ENCODE data around the gene BTG4.
A peak's percentile ranks its signal among the peaks of the same experiment; 100 is the strongest.

Gene BTG4

DNA sequence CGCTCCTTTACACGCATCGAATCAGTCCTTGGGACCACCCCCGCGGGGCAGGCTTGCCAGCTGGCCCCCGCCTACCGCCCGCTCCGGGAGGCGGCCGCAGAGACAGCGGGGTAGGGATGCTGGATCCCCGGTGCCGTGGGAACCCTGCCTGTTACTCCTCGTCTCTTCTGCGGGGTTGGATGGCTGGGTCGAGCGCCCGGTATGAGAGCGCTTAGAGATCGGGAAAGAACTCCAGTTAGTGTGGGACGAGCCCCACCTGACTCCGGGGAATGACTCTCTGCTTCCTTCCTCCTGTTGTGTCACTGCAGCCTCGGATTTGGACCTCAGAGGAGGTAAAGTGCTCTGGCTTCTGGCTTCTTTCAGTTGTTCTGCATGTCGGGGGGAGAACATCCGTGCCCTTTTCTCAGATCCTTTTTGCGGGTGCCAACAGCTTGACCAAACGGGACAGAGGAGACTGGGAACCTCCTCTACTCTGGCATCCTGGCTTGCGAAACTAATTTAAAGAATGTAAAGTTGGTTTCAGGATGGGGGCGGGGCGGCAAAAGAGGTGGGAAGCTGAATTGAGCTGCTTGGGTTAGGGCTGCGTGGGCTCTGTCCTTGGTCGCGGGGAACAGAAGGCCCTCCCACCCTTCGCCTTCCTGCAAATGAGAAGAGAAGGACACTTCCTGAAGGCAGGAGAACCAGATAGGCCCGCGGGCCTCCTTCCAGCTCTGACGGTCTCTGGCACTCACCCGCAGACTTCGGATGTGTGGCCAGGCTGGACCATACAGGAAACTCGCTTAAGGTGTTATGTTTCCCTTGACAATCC is 29.3 kb upstream of the BTG4 start:
- peaks cover 3% of the 10 kb centered on the region for H3K9me3 Mint-ChIP-seq
- H3K4me1 Mint-ChIP-seq (ENCODE audit: low read depth), result peaks cover 27% of the 10 kb centered on the region
- peak overlapping the region; percentile 76 for H3K4me3 Mint-ChIP-seq
- H3K27ac Mint-ChIP-seq, result no peak overlapping the region
- H3K27me3 Mint-ChIP-seq (ENCODE audit: low read depth), result peaks cover 74% of the 10 kb centered on the region
- H3K36me3 Mint-ChIP-seq (ENCODE audit: low read depth), result peaks cover 2% of the 10 kb centered on the region

DNA sequence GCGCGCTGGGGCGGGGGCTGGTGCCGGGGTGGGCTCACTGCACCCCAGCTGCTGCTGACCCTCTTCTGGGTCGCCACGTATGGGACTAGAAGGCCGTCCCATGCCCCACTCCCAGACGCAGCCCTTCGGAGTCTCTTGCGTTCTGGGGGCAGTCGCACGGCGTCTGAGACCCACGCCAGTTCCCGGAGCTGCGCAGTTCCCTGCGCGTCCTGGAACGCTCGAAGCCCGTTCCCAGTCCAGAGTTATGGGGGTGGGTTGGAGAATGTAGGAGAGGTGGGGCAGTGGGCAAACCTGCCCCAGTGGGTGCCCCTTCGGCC is 28.7 kb upstream of the BTG4 start:
- no peak overlapping the region for H3K27ac Mint-ChIP-seq
- peak overlapping the region; percentile 76 for H3K4me3 Mint-ChIP-seq
- peaks cover 73% of the 10 kb centered on the region for H3K27me3 Mint-ChIP-seq (ENCODE audit: low read depth)
- H3K9me3 Mint-ChIP-seq, result peaks cover 3% of the 10 kb centered on the region
- H3K4me1 Mint-ChIP-seq (ENCODE audit: low read depth), result peaks cover 28% of the 10 kb centered on the region
- H3K36me3 Mint-ChIP-seq (ENCODE audit: low read depth), result peaks cover 2% of the 10 kb centered on the region

DNA sequence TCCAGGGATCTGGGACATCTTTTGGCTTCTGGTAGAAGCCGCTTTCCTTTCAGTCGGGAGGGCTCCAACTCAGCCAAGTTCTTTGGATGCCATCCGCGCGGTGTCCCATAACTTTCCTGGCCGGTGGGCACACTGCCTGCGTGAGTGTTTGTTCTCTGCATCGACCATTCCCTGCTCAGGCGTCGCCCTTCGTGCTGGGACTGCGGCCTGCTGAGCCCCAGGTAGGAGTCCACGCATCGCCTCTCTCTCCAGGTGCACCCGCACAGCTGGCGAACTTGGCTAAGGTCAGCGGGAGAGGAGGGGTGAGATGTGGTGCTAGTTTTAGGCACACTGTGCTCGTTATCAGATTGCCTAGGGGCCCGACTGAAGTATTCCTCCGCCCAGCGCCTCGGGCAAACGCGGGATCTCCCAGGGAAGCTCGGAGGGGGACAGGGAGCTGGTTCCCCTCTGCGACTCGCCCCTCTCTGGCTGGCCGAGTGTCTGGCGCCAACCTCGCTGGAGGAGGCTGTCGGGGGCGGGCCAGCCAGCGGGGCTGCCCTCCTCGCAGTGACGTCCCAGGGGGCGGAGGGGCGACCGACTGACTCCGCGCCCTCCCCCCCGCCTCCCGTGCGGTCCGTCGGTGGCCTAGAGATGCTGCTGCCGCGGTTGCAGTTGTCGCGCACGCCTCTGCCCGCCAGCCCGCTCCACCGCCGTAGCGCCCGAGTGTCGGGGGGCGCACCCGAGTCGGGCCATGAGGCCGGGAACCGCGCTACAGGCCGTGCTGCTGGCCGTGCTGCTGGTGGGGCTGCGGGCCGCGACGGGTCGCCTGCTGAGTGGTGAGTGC is 28.1 kb upstream of the BTG4 start, which contains the start of gene LAYN:
TSS of gene LAYN (plus strand) at position 607 of the 823 bp plus-strand sequence. CDS start at position 731, 124 bp downstream.
- Mint-ChIP-seq H3K4me3 (peak within 1 kb of the TSS; percentile 76), H3K27ac (peak within 1 kb of the TSS; percentile 82), H3K9me3 (peaks cover 3% of the 10 kb centered on the region), H3K36me3 (ENCODE audit: low read depth) (peaks cover 2% of the 10 kb centered on the region), H3K27me3 (ENCODE audit: low read depth) (peaks cover 76% of the 10 kb centered on the region), H3K4me1 (ENCODE audit: low read depth) (peaks cover 28% of the 10 kb centered on the region)

DNA sequence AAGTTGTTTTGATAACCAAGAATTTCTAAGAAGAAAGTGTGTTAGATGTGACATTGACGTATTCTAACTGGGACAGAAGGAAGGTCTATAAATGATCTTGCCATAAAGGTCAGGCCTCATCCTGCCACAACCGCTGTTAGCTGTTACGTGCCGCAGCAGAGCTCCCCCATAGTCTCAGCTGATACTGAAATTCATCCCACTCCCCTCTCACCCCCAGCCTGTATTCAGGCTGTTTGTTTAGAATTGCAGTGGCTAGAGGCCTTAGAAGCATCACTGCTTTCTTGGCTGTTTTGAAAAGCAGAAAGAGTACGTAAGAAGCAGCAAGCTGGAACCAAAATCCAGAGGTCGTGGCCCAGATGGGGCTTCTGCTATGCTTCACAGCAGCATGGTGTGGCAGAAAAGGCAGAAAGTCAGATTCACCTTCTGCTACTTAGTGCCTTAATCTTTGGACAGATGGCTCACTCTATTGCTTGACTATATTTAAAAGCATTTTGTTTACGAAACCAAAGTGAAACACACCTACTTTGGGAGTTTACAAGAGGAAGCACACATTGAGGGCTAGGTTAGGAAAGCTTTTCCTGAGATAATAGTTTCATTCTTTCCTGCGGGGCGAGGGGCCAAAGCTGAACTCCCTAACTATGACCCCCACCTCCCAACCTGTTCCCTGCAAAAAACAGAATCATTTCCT is 27.4 kb upstream of the BTG4 start:
- Mint-ChIP-seq H3K4me1 (ENCODE audit: low read depth) (peaks cover 30% of the 10 kb centered on the region), H3K9me3 (peaks cover 3% of the 10 kb centered on the region), H3K36me3 (ENCODE audit: low read depth) (peaks cover 2% of the 10 kb centered on the region), H3K27me3 (ENCODE audit: low read depth) (peaks cover 79% of the 10 kb centered on the region), H3K4me3 (peak overlapping the region; percentile 48), H3K27ac (peak overlapping the region; percentile 82)

DNA sequence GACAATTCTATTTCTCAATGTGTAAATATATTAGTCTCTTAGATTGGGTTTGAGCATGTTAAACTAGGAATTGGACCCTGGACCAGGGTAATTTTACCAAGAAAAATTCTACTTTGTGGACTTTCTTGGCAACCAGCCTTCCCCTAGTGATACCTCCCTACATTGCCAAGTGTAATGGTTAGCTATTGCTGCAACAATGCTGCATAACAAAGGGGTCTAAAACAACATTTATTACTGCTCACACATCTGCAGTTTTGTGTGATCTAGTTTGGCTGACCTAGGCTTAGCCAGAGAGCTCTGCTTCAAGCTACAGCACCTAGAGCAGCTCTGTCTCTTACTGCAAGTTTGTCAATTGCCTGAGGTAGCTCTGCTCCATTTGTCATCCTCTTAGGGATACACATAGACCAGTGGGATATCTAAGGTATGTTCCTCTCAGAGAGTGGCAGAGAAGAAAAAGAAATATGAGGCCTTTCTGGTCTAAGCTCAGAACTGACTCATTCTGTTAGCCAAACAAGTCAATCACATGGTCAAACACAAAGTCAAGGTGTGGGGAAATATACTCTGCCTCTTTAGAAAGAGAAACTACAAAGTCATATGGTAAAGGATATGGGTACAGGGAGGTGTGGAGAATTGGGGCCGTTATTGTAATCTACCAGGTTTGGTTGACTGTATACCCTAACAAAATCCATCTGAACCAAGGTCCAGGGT is 26.4 kb upstream of the BTG4 start:
- Mint-ChIP-seq H3K27me3 (ENCODE audit: low read depth) (peaks cover 79% of the 10 kb centered on the region), H3K27ac (peak overlapping the region; percentile 82), H3K4me3 (peak overlapping the region; percentile 27), H3K36me3 (ENCODE audit: low read depth) (peaks cover 2% of the 10 kb centered on the region), H3K9me3 (peaks cover 3% of the 10 kb centered on the region), H3K4me1 (ENCODE audit: low read depth) (peaks cover 30% of the 10 kb centered on the region)

DNA sequence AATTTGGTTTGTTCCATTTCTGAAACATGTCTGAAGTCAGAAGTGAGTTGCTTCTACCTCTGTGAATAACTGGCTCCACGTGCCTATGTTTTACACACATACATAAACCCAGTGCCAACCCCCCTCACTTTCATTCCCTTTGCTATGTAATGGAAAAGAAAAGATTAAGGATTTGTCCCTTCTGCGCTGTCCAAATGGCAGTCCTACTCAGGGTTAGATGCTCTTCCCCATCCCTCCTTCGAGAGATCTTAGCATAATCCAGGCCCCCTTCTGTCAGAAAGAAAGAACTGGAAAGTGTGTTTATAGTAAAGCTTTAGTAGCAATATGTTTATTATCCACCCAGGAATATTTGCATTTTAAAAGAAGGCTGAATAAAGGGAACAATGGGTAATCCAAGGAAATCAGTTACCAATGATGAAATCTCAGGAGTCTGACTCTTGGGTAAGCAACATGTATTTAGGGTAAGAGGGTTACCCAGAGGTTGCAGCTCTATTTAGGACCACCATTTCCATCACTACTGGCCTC is 25.2 kb upstream of the BTG4 start:
- no peak overlapping the region for H3K27ac Mint-ChIP-seq
- H3K27me3 Mint-ChIP-seq (ENCODE audit: low read depth), result peaks cover 67% of the 10 kb centered on the region
- H3K4me1 Mint-ChIP-seq (ENCODE audit: low read depth), result peaks cover 27% of the 10 kb centered on the region
- peaks cover 2% of the 10 kb centered on the region for H3K36me3 Mint-ChIP-seq (ENCODE audit: low read depth)
- H3K4me3 Mint-ChIP-seq, result no peak overlapping the region
- peaks cover 3% of the 10 kb centered on the region for H3K9me3 Mint-ChIP-seq

DNA sequence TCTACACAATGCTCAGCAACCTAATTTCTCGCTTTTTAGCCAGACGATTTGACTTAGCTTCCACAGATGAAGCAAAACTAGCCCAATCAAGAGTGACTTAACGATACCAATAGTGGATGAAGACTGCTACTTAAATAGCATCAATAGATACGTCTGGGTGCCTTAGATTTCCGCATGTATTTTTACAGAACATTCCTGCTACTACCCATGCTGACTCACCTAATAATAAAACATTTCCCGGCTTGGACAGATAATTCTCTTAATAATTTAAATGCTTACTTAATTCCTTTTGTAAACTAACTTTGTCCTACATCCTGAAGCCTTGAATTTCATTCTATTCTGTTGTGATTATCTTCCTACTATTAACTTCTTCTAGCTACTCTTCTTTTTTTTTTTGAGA is 23.1 kb upstream of the BTG4 start:
- Mint-ChIP-seq H3K9me3 (peaks cover 3% of the 10 kb centered on the region), H3K27me3 (ENCODE audit: low read depth) (peaks cover 53% of the 10 kb centered on the region), H3K36me3 (ENCODE audit: low read depth) (no peaks in the 10 kb centered on the region), H3K4me1 (ENCODE audit: low read depth) (peaks cover 30% of the 10 kb centered on the region), H3K4me3 (no peak overlapping the region), H3K27ac (no peak overlapping the region)

DNA sequence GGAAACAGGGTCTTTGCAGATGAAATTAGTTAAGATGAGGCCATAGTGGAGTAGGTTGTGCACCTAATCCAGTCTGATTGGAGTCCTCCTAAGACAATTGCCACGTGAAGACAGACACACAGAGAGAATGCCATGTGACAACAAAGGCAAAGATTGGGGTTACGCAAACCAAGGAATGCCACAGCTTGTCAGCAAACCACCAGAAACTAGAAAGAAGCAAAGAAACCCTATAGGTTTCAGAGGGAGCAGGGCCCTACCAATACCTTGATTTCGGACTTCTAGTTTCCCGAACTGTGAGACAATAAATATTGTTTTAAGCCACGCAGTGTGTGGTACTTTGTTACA is 20.2 kb upstream of the BTG4 start:
- Mint-ChIP-seq H3K4me3 (no peak overlapping the region), H3K27ac (peak overlapping the region; percentile 81), H3K4me1 (ENCODE audit: low read depth) (peaks cover 27% of the 10 kb centered on the region), H3K27me3 (ENCODE audit: low read depth) (peaks cover 31% of the 10 kb centered on the region), H3K36me3 (ENCODE audit: low read depth) (no peaks in the 10 kb centered on the region), H3K9me3 (no peaks in the 10 kb centered on the region)

DNA sequence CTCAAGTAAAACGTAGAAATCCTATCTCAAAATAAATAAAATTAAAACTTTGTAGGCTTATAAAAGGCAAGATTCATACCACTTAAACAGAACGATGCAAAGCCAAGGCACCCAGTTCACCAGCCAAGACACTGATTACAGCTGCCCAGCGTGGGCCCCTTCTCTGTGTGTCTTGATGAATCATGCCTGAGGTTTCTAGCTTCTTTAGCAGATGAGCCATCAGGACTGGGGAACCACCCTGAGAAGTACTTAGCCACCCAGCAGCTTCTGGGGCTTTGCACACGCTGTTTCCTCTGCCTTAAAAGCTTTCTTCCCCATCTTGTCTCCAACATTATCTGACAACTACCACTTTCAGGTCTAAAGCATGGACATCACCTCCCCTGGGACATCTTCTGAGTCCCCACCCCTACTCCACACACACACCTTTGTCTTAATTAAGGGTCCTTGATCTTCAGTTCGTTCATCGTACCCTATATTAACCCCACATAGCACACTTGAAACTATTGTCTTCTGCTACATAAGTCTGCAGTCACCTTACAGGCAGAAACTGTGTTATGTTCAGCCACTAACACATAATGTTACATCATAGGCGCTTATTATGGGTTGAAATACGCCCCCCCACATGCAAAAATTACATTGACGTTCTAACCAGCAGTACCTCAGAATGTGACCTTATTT is 19.6 kb upstream of the BTG4 start:
- H3K36me3 Mint-ChIP-seq (ENCODE audit: low read depth), result no peaks in the 10 kb centered on the region
- peak overlapping the region; percentile 30 for H3K4me3 Mint-ChIP-seq
- H3K9me3 Mint-ChIP-seq, result no peaks in the 10 kb centered on the region
- peak overlapping the region; percentile 81 for H3K27ac Mint-ChIP-seq
- H3K4me1 Mint-ChIP-seq (ENCODE audit: low read depth), result peaks cover 29% of the 10 kb centered on the region
- H3K27me3 Mint-ChIP-seq (ENCODE audit: low read depth), result peaks cover 26% of the 10 kb centered on the region

DNA sequence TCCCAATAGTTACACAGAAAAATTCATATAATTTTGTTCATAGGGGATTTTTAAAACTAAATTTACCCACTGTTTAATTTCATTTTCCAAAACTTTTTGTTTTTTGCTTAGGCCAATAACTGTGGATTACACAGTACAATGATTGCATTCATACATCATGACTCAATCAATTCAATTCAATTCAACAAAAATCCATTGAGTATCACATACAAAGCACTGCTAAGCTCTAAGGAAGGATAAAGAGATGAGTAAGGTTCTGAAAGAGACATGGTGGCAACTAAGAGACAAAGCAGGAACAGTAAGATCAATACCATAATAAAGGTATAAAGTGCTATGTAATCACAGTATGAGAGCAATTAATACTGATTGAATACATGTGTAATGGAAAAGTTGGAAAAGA is 18.9 kb upstream of the BTG4 start:
- Mint-ChIP-seq H3K4me1 (ENCODE audit: low read depth) (peaks cover 32% of the 10 kb centered on the region), H3K9me3 (no peaks in the 10 kb centered on the region), H3K4me3 (no peak overlapping the region), H3K36me3 (ENCODE audit: low read depth) (no peaks in the 10 kb centered on the region), H3K27ac (no peak overlapping the region), H3K27me3 (ENCODE audit: low read depth) (peaks cover 20% of the 10 kb centered on the region)

DNA sequence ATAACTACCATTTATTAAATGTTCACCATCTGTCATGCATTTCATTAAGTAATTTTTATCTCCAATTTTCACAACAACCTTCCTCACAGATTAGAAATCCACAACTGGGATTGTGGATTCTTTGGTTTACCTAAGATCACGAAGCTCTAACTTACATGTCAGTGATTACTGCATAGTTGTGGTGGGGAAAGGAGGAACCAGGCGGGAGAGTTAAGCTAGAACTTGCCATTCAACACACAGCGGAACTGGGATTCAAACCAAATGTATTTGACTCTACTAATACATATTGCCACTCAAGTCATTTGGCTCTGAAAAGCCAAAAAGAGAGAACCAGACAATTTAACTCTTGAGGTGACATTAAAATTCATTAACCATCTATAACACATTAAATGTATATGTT is 17.9 kb upstream of the BTG4 start:
- Mint-ChIP-seq H3K4me3 (no peak overlapping the region), H3K4me1 (ENCODE audit: low read depth) (peaks cover 36% of the 10 kb centered on the region), H3K27ac (no peak overlapping the region), H3K27me3 (ENCODE audit: low read depth) (peaks cover 15% of the 10 kb centered on the region), H3K36me3 (ENCODE audit: low read depth) (no peaks in the 10 kb centered on the region), H3K9me3 (no peaks in the 10 kb centered on the region)

DNA sequence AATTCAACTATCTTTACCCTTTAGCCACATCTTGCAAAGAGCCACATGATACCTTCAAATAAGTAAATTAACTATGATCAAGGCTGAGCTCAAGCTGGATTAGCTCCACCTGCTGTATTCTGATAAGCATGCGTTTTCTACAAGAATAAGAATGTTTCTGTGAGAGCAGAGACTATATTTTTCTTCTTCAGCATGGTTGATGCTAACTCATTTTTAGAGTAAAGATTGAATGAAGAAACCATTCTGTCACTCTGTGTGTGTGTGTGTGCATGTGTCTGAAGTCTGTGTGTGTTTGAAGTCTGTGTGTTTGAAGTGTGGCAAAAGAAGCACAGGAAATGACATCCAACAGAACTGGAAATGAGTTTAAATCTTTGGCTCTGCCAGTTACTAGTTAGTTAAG is 16.4 kb upstream of the BTG4 start:
- no peaks in the 10 kb centered on the region for H3K27me3 Mint-ChIP-seq (ENCODE audit: low read depth)
- H3K27ac Mint-ChIP-seq, result peak overlapping the region; percentile 84
- no peaks in the 10 kb centered on the region for H3K9me3 Mint-ChIP-seq
- H3K4me3 Mint-ChIP-seq, result no peak overlapping the region
- H3K36me3 Mint-ChIP-seq (ENCODE audit: low read depth), result no peaks in the 10 kb centered on the region
- H3K4me1 Mint-ChIP-seq (ENCODE audit: low read depth), result peaks cover 37% of the 10 kb centered on the region

DNA sequence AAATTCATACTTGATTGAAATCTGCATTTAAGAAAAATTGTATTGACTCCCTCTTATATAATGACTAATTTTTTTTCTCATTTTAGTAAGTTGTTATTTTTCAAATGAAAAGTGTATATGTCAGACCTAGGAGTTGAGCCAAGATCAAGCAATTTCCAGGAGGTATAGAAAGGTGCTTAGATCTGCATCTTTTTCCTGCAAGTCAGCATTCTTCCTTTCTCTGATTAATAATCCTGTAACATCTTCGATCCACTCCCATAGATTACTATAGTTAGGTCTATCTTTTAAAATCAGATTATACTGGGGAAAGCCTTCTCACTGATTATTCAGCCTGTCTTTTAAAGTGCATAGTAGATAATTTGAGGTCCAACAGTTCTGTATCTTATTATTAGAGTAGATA is 15.1 kb upstream of the BTG4 start:
- Mint-ChIP-seq H3K27ac (peak overlapping the region; percentile 5), H3K4me1 (ENCODE audit: low read depth) (peaks cover 38% of the 10 kb centered on the region), H3K9me3 (no peaks in the 10 kb centered on the region), H3K27me3 (ENCODE audit: low read depth) (no peaks in the 10 kb centered on the region), H3K4me3 (no peak overlapping the region), H3K36me3 (ENCODE audit: low read depth) (no peaks in the 10 kb centered on the region)

Data from T-helper 1 cell treated with Interleukin-12 subunit alpha and Interleukin-12 subunit beta and Interleukin-4 antibody, amounts not matched to agents 30 μg/mL and 1 μg/mL, for 36 hours (primary cell).